HFFc6 (cell line): ENCODE data around the gene DNAH14. TPM values are rescaled to one million over a fixed set of nuclear protein-coding genes. Genes with fewer than 3 reads are reported as not detected.

Source experiments
- DNase-seq: peaks from one replicate; pipeline ENCODE4 v3.0.0-alpha.2; 2018
- H3K27ac Mint-ChIP-seq: 2 replicates; pipeline ENCODE4 v1.8.0; 2020; ENCODE audit warnings: mild to moderate bottlenecking, mixed read lengths
- H3K27me3 Mint-ChIP-seq: 2 replicates; pipeline ENCODE4 v1.8.0; 2021; ENCODE audit warnings: mild to moderate bottlenecking, moderate library complexity, mixed read lengths; ENCODE audit not compliant: insufficient read depth
- H3K36me3 Mint-ChIP-seq: 2 replicates; pipeline ENCODE4 v1.8.0; 2021; ENCODE audit warnings: low read depth, mixed read lengths
- H3K4me1 Mint-ChIP-seq: 2 replicates; pipeline ENCODE4 v1.8.0; 2020; ENCODE audit warnings: low read depth, mixed read lengths
- H3K4me3 Mint-ChIP-seq: 2 replicates; pipeline ENCODE4 v1.8.0; 2020; ENCODE audit warnings: mild to moderate bottlenecking, moderate library complexity, mixed read lengths
- H3K9me3 Mint-ChIP-seq: 2 replicates; pipeline ENCODE4 v1.8.0; 2020; ENCODE audit warnings: mild to moderate bottlenecking, mixed read lengths
- total RNA-seq, 6 experiments: library from RNA; stranded (reverse); fragmentation: NEBNext Ultra II Directional; extraction: Animal tissue kit (Norgen Biotek cat#: 25700); gene quantifications; 2 replicates in 1 of 6; 3 replicates in 5 of 6; pipeline ENCODE4 v1.2.3, GENCODE V29; 2021
- TF ChIP-seq, protein P1 (sequence below): fragments of 200-600 bp; sonication (generic); IDR thresholded peaks from 2 replicates; pipeline ENCODE4 v1.5.0; 2021; ENCODE audit warnings: antibody characterized with exemption, mild to moderate bottlenecking

Gene DNAH14
- total RNA-seq, 6 experiments from 2014 or later, result 6.0 to 8.4 (median 6.9) TPM

DNA sequence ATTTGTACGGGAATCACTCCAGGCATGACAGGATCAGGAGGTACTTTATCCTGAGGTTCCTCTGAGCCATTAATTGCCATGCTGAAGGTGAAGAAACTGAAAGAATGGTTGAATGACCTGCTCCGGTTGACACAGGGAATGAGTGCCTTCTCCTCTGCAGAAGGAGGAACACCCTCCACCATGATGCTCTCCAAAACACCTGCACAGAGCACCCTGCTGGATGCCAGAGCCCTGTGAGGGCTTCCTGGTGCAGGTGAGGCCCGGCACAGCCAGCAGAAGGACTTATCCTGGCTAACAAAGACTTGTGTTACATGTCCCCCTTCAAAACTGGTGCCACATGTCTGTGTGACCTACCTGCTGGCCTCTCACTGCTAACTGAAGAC, 512.6 kb downstream of the DNAH14 start:
- Mint-ChIP-seq H3K27ac (no peak overlapping the region), H3K4me3 (no peak overlapping the region), H3K4me1 (peaks cover 26% of the 10 kb centered on the region), H3K9me3 (no peaks in the 10 kb centered on the region), H3K27me3 (peaks cover 8% of the 10 kb centered on the region; the same call in 1 of the 2 replicates), H3K36me3 (no peaks in the 10 kb centered on the region)
- TF ChIP-seq, protein P1, sequence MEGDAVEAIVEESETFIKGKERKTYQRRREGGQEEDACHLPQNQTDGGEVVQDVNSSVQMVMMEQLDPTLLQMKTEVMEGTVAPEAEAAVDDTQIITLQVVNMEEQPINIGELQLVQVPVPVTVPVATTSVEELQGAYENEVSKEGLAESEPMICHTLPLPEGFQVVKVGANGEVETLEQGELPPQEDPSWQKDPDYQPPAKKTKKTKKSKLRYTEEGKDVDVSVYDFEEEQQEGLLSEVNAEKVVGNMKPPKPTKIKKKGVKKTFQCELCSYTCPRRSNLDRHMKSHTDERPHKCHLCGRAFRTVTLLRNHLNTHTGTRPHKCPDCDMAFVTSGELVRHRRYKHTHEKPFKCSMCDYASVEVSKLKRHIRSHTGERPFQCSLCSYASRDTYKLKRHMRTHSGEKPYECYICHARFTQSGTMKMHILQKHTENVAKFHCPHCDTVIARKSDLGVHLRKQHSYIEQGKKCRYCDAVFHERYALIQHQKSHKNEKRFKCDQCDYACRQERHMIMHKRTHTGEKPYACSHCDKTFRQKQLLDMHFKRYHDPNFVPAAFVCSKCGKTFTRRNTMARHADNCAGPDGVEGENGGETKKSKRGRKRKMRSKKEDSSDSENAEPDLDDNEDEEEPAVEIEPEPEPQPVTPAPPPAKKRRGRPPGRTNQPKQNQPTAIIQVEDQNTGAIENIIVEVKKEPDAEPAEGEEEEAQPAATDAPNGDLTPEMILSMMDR, result no peak
- no peak for DNase-seq

GRCh38 chr1:225445639-225446594, 516.4 kb downstream of the DNAH14 start:
- Mint-ChIP-seq H3K27me3 (peaks cover 13% of the 10 kb centered on the region), H3K4me1 (peaks cover 40% of the 10 kb centered on the region), H3K9me3 (no peaks in the 10 kb centered on the region), H3K36me3 (no peaks in the 10 kb centered on the region), H3K4me3 (no peak overlapping the region), H3K27ac (no peak overlapping the region)
- TF ChIP-seq, protein P1, result no peak
- no peak for DNase-seq

DNA sequence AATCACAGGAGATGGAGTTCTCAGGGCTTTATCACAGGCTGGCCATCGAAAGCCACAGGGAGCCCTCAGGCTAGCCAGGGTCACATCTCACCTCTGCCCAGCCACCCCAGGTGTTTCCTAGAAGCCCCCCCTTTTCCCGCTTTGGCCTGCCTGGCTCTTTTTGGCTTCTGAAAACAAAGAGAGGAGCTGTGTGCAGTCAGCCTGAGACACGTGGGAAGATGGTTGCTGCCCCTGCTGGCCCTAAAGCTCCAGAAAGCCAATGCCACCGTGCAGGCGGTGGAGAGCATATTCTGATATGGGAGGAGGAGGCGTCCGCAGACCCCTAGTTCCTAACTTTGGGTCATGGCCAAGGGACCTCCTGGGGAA, 517.1 kb downstream of the DNAH14 start:
- H3K4me1 Mint-ChIP-seq, result peaks cover 36% of the 10 kb centered on the region
- no peak for DNase-seq
- TF ChIP-seq, protein P1, result no peak
- H3K27me3 Mint-ChIP-seq, result peaks cover 16% of the 10 kb centered on the region
- no peaks in the 10 kb centered on the region for H3K36me3 Mint-ChIP-seq
- H3K9me3 Mint-ChIP-seq, result no peaks in the 10 kb centered on the region
- H3K4me3 Mint-ChIP-seq, result no peak overlapping the region
- H3K27ac Mint-ChIP-seq, result no peak overlapping the region

DNA sequence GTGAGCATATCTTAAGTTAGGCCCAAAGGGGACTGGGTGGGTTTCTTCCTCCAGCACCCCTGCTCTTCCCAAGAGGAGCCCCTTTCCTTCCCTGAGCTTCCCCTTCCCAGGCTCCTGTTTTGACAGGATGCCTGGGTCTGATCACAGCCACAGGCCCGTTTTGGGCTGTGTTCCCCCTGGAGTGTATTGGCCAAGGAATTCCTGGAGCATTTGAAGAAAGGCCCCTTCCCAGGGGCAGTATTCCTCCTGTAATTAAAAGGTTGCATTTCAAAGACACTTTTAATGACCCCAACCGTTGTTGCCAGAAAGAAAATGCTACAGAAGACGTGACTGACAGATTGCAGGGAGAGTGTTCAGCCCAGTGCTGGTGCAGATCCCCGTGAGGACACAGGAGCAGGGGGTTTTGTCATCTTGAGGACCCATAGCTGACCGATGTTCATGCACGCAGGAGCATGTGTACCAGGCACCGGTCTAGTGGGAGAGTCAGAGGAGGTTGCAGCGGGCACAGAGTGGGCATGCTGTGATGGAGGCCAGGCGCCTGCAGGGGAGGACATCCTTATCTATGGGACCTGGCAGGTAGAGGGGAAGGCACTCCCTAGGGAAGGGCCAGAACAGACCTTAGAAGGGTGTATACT, 517.6 kb downstream of the DNAH14 start:
- no peak overlapping the region for H3K4me3 Mint-ChIP-seq
- no peak for DNase-seq
- H3K4me1 Mint-ChIP-seq, result peaks cover 31% of the 10 kb centered on the region
- TF ChIP-seq, protein P1, result no peak
- no peaks in the 10 kb centered on the region for H3K36me3 Mint-ChIP-seq
- H3K27me3 Mint-ChIP-seq, result peaks cover 16% of the 10 kb centered on the region
- H3K9me3 Mint-ChIP-seq, result no peaks in the 10 kb centered on the region
- H3K27ac Mint-ChIP-seq, result no peak overlapping the region

GRCh38 chr1:225447650-225448089, 518.2 kb downstream of the DNAH14 start:
- Mint-ChIP-seq H3K27ac (peak overlapping the region; percentile 17; the same call in 1 of the 2 replicates), H3K4me3 (peak overlapping the region; percentile 65), H3K27me3 (peaks cover 18% of the 10 kb centered on the region), H3K9me3 (no peaks in the 10 kb centered on the region), H3K4me1 (peaks cover 28% of the 10 kb centered on the region), H3K36me3 (no peaks in the 10 kb centered on the region)
- peak; percentile 18 for DNase-seq
- TF ChIP-seq, protein P1, result no peak
